ENCODE measurements around the gene PGAP1. TPM values are rescaled to one million over a fixed set of nuclear protein-coding genes. Genes with fewer than 3 reads are reported as not detected.

PGAP1 gene
- total and polyA plus RNA-seq, 10 of the 15 experiments (the other 5 are each of a cell fraction or from before 2014, with no cell fraction given) = 0.75 to 4.7 (median 3.0) TPM

DNA sequence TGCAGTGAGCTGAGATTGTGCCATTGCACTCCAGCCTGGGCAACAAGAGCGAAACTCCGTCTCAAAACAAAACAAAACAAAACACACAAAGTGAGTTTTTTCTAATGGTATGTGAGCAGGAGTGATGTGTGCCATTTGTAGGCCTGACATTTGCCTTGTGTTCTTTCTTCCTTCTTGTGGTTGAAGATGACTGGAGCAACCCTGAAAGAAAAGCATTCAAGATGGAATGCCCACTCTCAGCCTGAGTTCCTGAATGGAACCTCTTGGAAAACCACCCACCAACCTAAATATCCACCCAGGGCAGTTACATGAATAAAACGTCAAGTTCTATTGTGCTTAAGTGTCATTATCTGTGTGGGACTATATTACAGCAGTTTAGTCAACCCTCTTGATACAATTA is 26.5 kb downstream of the PGAP1 start:
- no TSS peak for BruUV-seq (replicated peaks)
- in situ Hi-C loops (cut with MboI) (no loop called here), intact Hi-C loops (cut with micrococcal nuclease; ENCODE audit: unreplicated experiment) (no loop called here)
- ATAC-seq = no peak
- Histone ChIP-seq H4K20me1 (ENCODE audit: control insufficient read depth, insufficient read depth) (no peaks in the 10 kb centered on the region), H3K4me2 (ENCODE audit: control insufficient read depth, insufficient read depth) (no peak overlapping the region), H3K9ac (ENCODE audit: control insufficient read depth, insufficient read depth, low read length) (no peak overlapping the region), H3K4me3 (no peak overlapping the region), H3K9me3 (replicated peaks; ENCODE audit: control insufficient read depth, insufficient read depth, low read length) (no peaks in the 10 kb centered on the region), H3K36me3 (ENCODE audit: control insufficient read depth in 2 of 2, insufficient read depth in 2 of 2, low read length in 1 of 2) (no peaks in the 10 kb centered on the region; a peak in 3 of 4 replicates), H3K4me1 (ENCODE audit: control insufficient read depth, insufficient read depth, low read length) (no peaks in the 10 kb centered on the region), H2AFZ (ENCODE audit: control insufficient read depth, low read depth, low read length) (no peak overlapping the region), H3K27me3 (replicated peaks in 1 of 2; ENCODE audit: control insufficient read depth in 2 of 2, insufficient read depth in 2 of 2, low read length in 1 of 2) (no peaks in the 10 kb centered on the region), H3K79me2 (ENCODE audit: control insufficient read depth, insufficient read depth, low read length) (no peaks in the 10 kb centered on the region), H3K27ac (ENCODE audit: control insufficient read depth, insufficient read depth) (no peak overlapping the region)
- DNase-seq (ENCODE audit: low read depth, low spot score) = no peak
- POLR2A ChIA-PET = interaction anchor here (0.9 kb wide), 1 partner anchor 35 kb away, joined by 3 read pairs; no protein-coding TSS in a partner anchor
- CTCF ChIA-PET = no interaction called here
- RAD21 ChIA-PET (ENCODE audit: unreplicated experiment) = no interaction called here
- 96% methylated on average over 3 of the region's 3 CpGs for WGBS (ENCODE audit: insufficient coverage, insufficient replicate concordance, low lambda C conversion rate, missing lambda C conversion rate)
- SMC1A ChIA-PET (ENCODE audit: uncharacterized antibody, unreplicated experiment) = no interaction called here
- TF ChIP-seq IRF3 (IDR thresholded peaks at IDR 0.05) (no peak), MEF2B (IDR thresholded peaks at IDR 0.05; ENCODE audit: partially characterized antibody, poor library complexity, severe bottlenecking) (no peak), CTCF (IDR thresholded peaks at IDR 0.05 in 2 of 3, conservative IDR thresholded peaks at IDR 0.05 in 1 of 3; ENCODE audit: control insufficient read depth in 2 of 3, extremely low read depth in 1 of 3, insufficient read depth in 1 of 3, low read depth in 3 of 3, low read length in 3 of 3) (no peak), BMI1 (IDR thresholded peaks at IDR 0.05; ENCODE audit: borderline replicate concordance) (no peak), ATF7 (IDR thresholded peaks at IDR 0.05; ENCODE audit: low read depth) (no peak), NR2F1 (conservative IDR thresholded peaks at IDR 0.05) (no peak), ZNF274 (IDR thresholded peaks at IDR 0.05; ENCODE audit: insufficient read depth, insufficient read length) (no peak), CBX5 (IDR thresholded peaks at IDR 0.05; ENCODE audit: low read depth) (no peak), SPI1 (IDR thresholded peaks at IDR 0.05; ENCODE audit: borderline replicate concordance, insufficient read depth, low read depth, low read length) (no peak), HDAC2 (IDR thresholded peaks at IDR 0.05) (no peak), BACH1 (IDR thresholded peaks at IDR 0.05; ENCODE audit: borderline replicate concordance) (no peak), MTA2 (IDR thresholded peaks at IDR 0.05; ENCODE audit: low read depth) (no peak), SUZ12 (IDR thresholded peaks at IDR 0.05; ENCODE audit: unreplicated experiment) (no peak)
- TF ChIP-seq, protein P1, sequence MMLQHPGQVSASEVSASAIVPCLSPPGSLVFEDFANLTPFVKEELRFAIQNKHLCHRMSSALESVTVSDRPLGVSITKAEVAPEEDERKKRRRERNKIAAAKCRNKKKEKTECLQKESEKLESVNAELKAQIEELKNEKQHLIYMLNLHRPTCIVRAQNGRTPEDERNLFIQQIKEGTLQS (IDR thresholded peaks at IDR 0.05; ENCODE audit: borderline replicate concordance, extremely low read depth, low read depth, low read length) = no peak
- TF ChIP-seq, protein P2, sequence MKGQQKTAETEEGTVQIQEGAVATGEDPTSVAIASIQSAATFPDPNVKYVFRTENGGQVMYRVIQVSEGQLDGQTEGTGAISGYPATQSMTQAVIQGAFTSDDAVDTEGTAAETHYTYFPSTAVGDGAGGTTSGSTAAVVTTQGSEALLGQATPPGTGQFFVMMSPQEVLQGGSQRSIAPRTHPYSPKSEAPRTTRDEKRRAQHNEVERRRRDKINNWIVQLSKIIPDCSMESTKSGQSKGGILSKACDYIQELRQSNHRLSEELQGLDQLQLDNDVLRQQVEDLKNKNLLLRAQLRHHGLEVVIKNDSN (IDR thresholded peaks at IDR 0.05; ENCODE audit: borderline replicate concordance, extremely low read length, insufficient read depth, low read depth, low read length) = no peak
- FAIRE-seq = no peak

Data from GM12878 (cell line).